PC-9 (cell line): ENCODE measurements around the gene B3GNT2.

Experiments used
- CTCF ChIP-seq: fragments of 200-600 bp; sonication (generic); conservative IDR thresholded peaks from 2 replicates; pipeline ENCODE4 v1.6.1; 2017; ENCODE audit warnings: mixed run types, antibody characterized with exemption, mild to moderate bottlenecking, moderate library complexity
- EZH2 ChIP-seq: fragments of 200-600 bp; sonication (generic); IDR thresholded peaks from 2 replicates; pipeline ENCODE4 v1.8.0; 2017; ENCODE audit warnings: antibody characterized with exemption, low read depth

- TF ChIP-seq CTCF (no peak), EZH2 (no peak)
These were observed 4.5 kb downstream of the B3GNT2 start for GRCh38 chr2:62200291-62200841.
